GM12878 (cell line): ENCODE data around the gene CPVL. TPM values are rescaled to one million over a fixed set of nuclear protein-coding genes. Genes with fewer than 3 reads are reported as not detected.

ENCODE experiments used
- ATAC-seq: fragments of 200-7000 bp; cut with Tn5 transposase; 3 replicates; pipeline ENCODE4 v1.9.1; 2020; ENCODE audit warnings: mild to moderate bottlenecking, moderate library complexity
- BruUV-seq: library from RNA; stranded (reverse); fragments of 400-500 nt; replicated peaks from 2 replicates; lab custom pipeline; 2021; lab: Mats Ljungman, UMichigan
- CTCF ChIA-PET: fragments of 300-600 bp; sonication (Branson Sonifier 250); formaldehyde crosslinking; extraction: SDS; loops from one replicate; lab custom pipeline; 2021; ENCODE audit warnings: inconsistent platforms; lab: Yijun Ruan, JAX
- POLR2A ChIA-PET: fragments of 350-600 bp; formaldehyde crosslinking; extraction: SDS; loops from one replicate; lab custom pipeline; 2021; ENCODE audit warnings: inconsistent platforms; lab: Charles Lee
- RAD21 ChIA-PET: fragments of 300-600 bp; sonication (Branson Sonifier 250); formaldehyde crosslinking; loops from one replicate; lab custom pipeline; 2023; ENCODE audit warnings: antibody characterized with exemption; ENCODE audit not compliant: unreplicated experiment; lab: Charles Lee
- SMC1A ChIA-PET: fragments of 300-600 bp; sonication (Branson Sonifier 250); formaldehyde crosslinking; loops from one replicate; lab custom pipeline; 2023; ENCODE audit not compliant: unreplicated experiment, uncharacterized antibody; lab: Charles Lee
- DNase-seq: peaks from one replicate; pipeline ENCODE4 v3.0.0-alpha.2; 2011; ENCODE audit warnings: low read depth, low spot score
- FAIRE-seq: peaks from 3 replicates; lab custom pipeline; 2011; peaks lifted over from hg19 to GRCh38; lab: Jason Lieb, UNC
- H2AFZ ChIP-seq: 2 replicates; pipeline ENCODE4 v1.6.0; 2011; ENCODE audit warnings: low read depth, low read length, control low read depth; ENCODE audit not compliant: control insufficient read depth
- H3K27ac ChIP-seq: 2 replicates; pipeline ENCODE4 v1.5.1; 2011; ENCODE audit warnings: control low read depth; ENCODE audit not compliant: control insufficient read depth, insufficient read depth
- H3K27me3 ChIP-seq, 2 experiments: replicated peaks in 1 of 2; 2 replicates each; pipeline versions ENCODE4 v1.6.0 to v1.6.1; 2011; ENCODE audit warnings: low read length in 1 of 2; ENCODE audit not compliant: control insufficient read depth in 2 of 2, insufficient read depth in 2 of 2
- H3K36me3 ChIP-seq, 2 experiments: 2 replicates each; pipeline ENCODE4 v1.5.1; 2011; ENCODE audit warnings: low read length in 1 of 2; ENCODE audit not compliant: control insufficient read depth in 2 of 2, insufficient read depth in 2 of 2
- H3K4me1 ChIP-seq: 2 replicates; pipeline ENCODE4 v1.6.1; 2011; ENCODE audit warnings: mild to moderate bottlenecking, low read length, moderate library complexity, mixed read lengths; ENCODE audit not compliant: control insufficient read depth, insufficient read depth
- H3K4me2 ChIP-seq: 2 replicates; pipeline ENCODE4 v1.6.0; 2011; ENCODE audit warnings: control low read depth; ENCODE audit not compliant: control insufficient read depth, insufficient read depth
- H3K4me3 ChIP-seq: fragments of 200-600 bp; sonication (generic); 2 replicates; pipeline ENCODE4 v1.5.1; 2016
- H3K79me2 ChIP-seq: 2 replicates; pipeline ENCODE4 v1.6.0; 2011; ENCODE audit warnings: low read length; ENCODE audit not compliant: control insufficient read depth, insufficient read depth
- H3K9ac ChIP-seq: 2 replicates; pipeline ENCODE4 v1.8.0; 2011; ENCODE audit warnings: low read length, control low read depth, mixed read lengths; ENCODE audit not compliant: control insufficient read depth, insufficient read depth
- H3K9me3 ChIP-seq: replicated peaks from 3 replicates; pipeline ENCODE4 v1.5.1; 2011; ENCODE audit warnings: mild to moderate bottlenecking, low read length; ENCODE audit not compliant: control insufficient read depth, insufficient read depth
- H4K20me1 ChIP-seq: 2 replicates; pipeline ENCODE4 v1.6.0; 2011; ENCODE audit not compliant: control insufficient read depth, insufficient read depth
- EED ChIP-seq: sonication (generic); IDR thresholded peaks from 2 replicates; pipeline ENCODE4 v1.6.1; 2016; ENCODE audit warnings: antibody characterized with exemption, low read depth
- EP300 ChIP-seq, 2 experiments: fragments of 150-350 bp in 1 of 2; IDR thresholded peaks; 2 replicates each; pipeline ENCODE4 v1.6.1; 2011 to 2012; ENCODE audit warnings: low read depth in 2 of 2, low read length in 2 of 2, borderline replicate concordance in 1 of 2, improper control_type of control experiment in 1 of 2, inconsistent platforms in 1 of 2; ENCODE audit not compliant: control insufficient read depth in 1 of 2
- IKZF2 ChIP-seq, 2 experiments: fragments of 450-650 bp; IDR thresholded peaks; 2 replicates each; pipeline ENCODE4 v1.6.1; 2017; ENCODE audit warnings: mild to moderate bottlenecking in 2 of 2, moderate library complexity in 2 of 2
- IRF3 ChIP-seq: fragments of 450-650 bp; IDR thresholded peaks from 2 replicates; pipeline ENCODE4 v1.6.1; 2014; ENCODE audit warnings: mild to moderate bottlenecking
- KAT2A ChIP-seq: conservative IDR thresholded peaks from 2 replicates; pipeline ENCODE4 v1.6.1; 2011; ENCODE audit warnings: low read depth, low read length; ENCODE audit not compliant: control insufficient read depth
- RFX5 ChIP-seq: IDR thresholded peaks from 2 replicates; pipeline ENCODE4 v1.6.1; 2011; ENCODE audit warnings: low read depth, low read length, improper control_type of control experiment
- SIX5 ChIP-seq: IDR thresholded peaks from 2 replicates; pipeline ENCODE4 v1.6.1; 2011; ENCODE audit warnings: mild to moderate bottlenecking, low read depth, low read length, moderate library complexity; ENCODE audit not compliant: severe bottlenecking
- SMC3 ChIP-seq: IDR thresholded peaks from 2 replicates; pipeline ENCODE4 v1.6.1; 2011; ENCODE audit warnings: low read length, improper control_type of control experiment, borderline replicate concordance
- TBL1XR1 ChIP-seq: IDR thresholded peaks from 2 replicates; pipeline ENCODE4 v1.6.1; 2012; ENCODE audit warnings: low read depth, low read length, improper control_type of control experiment
- ZBTB33 ChIP-seq: fragments of 450-650 bp; IDR thresholded peaks from 2 replicates; pipeline ENCODE4 v1.6.1; 2017; ENCODE audit warnings: mild to moderate bottlenecking
- WGBS: methylation state at CpG from one replicate; pipeline ENCODE4 v1.1.6; 2016; ENCODE audit warnings: low lambda C conversion rate; ENCODE audit not compliant: insufficient replicate concordance, insufficient coverage; ENCODE audit errors: missing lambda C conversion rate; 5-methylcytosine and 5-hydroxymethylcytosine counted together
- in situ Hi-C: fragments of 300-500 bp; cut with MboI; formaldehyde crosslinking; loops from 9 replicates; pipeline ENCODE4 v1.14.3; 2018; ENCODE audit warnings: mixed read lengths
- intact Hi-C: fragments of 100-400 bp; cut with micrococcal nuclease; formaldehyde crosslinking; loops from one replicate; pipeline ENCODE4 v1.14.2; 2022; ENCODE audit not compliant: unreplicated experiment
- polyA plus RNA-seq, 11 experiments: library from polyadenylated mRNA; depleted of rRNA in 4 of 11; unstranded in 6 of 11; stranded (reverse) in 5 of 11; fragments of >200 nt; fragmentation: Nextera tagmentation in 4 of 11; fragmentation: Illumina TruSeq in 1 of 11; extraction: Ambion mirVana in 4 of 11; extraction: Trizol in 1 of 11; gene quantifications; 1 replicate in 1 of 11; 2 replicates in 10 of 11; pipeline versions ENCODE4 v1.2.1 to v1.2.3, GENCODE V29; 2011 to 2016; ENCODE audit warnings: inconsistent platforms in 2 of 11, missing spikeins in 2 of 11, low read depth in 1 of 11
- total RNA-seq, 4 experiments: library from RNA; depleted of rRNA in 3 of 4; stranded (reverse); fragments of >200 nt in 3 of 4; fragmentation: Illumina TruSeq in 1 of 4; extraction: Trizol in 1 of 4; gene quantifications; 2 replicates each; pipeline versions ENCODE4 v1.2.1 to v1.2.3, GENCODE V29; 2013 to 2021
- TF ChIP-seq, protein P1 (sequence below): fragments of 450-650 bp; IDR thresholded peaks from 2 replicates; pipeline ENCODE4 v1.6.1; 2018; ENCODE audit warnings: mild to moderate bottlenecking, low read depth, moderate library complexity; ENCODE audit not compliant: partially characterized antibody

Gene CPVL
- total and polyA plus RNA-seq, 10 of the 15 experiments (the other 5 are each of a cell fraction or from before 2014, with no cell fraction given) = 0.59 TPM; not detected in 9

DNA sequence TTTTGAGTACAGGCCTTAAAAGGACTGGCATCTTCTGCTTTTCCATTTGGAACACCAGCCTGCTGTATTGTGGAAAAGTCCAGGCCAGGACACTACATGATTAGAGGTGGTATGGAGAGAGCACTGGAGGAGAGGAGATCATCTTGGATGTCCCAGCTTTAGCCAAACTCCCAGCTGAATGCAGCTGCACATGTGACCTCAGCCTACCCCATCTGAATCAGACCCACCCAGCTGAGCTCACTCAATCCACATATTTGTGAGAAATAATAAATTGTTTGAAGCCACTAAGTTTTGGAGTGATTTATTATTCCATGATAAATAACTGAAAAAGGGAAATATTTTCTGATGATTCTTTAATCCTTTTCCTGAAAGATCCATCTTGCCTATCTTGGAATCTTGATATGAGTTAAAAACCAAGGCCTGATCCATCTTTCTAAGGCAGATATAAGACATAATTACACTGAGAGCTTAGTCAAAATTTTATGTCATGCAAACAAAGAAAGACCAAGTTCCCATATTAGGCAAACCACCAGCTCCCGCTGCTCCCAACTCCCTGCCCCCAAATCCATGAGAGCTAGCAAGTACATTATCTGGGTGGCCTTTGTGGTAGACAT is 133.1 kb downstream of the CPVL start:
- no peak overlapping the region for H3K4me2 ChIP-seq
- FAIRE-seq = no peak
- BruUV-seq = no TSS peak
- H3K9ac ChIP-seq = no peak overlapping the region
- H3K79me2 ChIP-seq = no peaks in the 10 kb centered on the region
- intact Hi-C loops = no loop called here
- H2AFZ ChIP-seq = no peak overlapping the region
- ATAC-seq = no peak
- H4K20me1 ChIP-seq = no peaks in the 10 kb centered on the region
- no peak overlapping the region for H3K4me3 ChIP-seq
- no peak for DNase-seq
- H3K9me3 ChIP-seq = no peaks in the 10 kb centered on the region
- H3K27me3 ChIP-seq = no peaks in the 10 kb centered on the region; a peak in 1 of 4 replicates
- in situ Hi-C loops = no loop called here
- WGBS = 0% methylated on average over 1 of the region's 1 CpG
- ChIA-PET RAD21 (no interaction called here), POLR2A (no interaction called here), CTCF (interaction anchor here (1.1 kb wide), 1 partner anchor 86 kb away, joined by 3 read pairs; no protein-coding TSS in a partner anchor), SMC1A (interaction anchor here (0.7 kb wide), 1 partner anchor 81 kb away, joined by 3 read pairs; no protein-coding TSS in a partner anchor)
- no peaks in the 10 kb centered on the region for H3K4me1 ChIP-seq
- no peaks in the 10 kb centered on the region for H3K36me3 ChIP-seq
- H3K27ac ChIP-seq = no peak overlapping the region
- TF ChIP-seq IKZF2 (IDR thresholded peaks at IDR 0.05) = no peak
- no peak for TF ChIP-seq KAT2A
- TF ChIP-seq SMC3 = no peak

DNA sequence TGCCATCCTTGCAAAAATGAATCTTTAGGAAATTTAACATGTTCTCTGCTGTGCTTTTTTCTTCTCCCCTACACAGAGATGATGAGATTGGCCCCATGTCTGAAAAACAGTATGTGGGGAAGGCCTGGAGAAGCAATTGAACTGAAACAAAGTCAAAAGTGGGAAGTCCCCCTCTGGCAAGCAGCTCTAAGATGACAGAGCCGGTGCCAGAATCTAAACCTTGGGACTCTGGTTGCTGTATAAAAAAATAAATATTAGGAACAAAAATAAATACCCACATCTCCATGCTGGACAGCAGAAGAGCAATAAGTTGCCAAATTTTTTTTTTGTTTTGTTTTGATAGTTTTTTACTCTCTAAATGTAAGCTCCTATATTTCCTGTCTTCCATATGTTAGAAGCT is 136.4 kb downstream of the CPVL start:
- BruUV-seq = no TSS peak
- 52% methylated on average over 1 of the region's 1 CpG for whole genome bisulfite sequencing
- CTCF ChIA-PET = no interaction called here
- TF ChIP-seq EED (no peak), TBL1XR1 (no peak), SIX5 (no peak), IRF3 (no peak), EP300 (IDR thresholded peaks at IDR 0.05; ENCODE audit: borderline replicate concordance in 1 of 2, control insufficient read depth in 1 of 2, low read depth in 2 of 2, low read length in 2 of 2) (no peak), RFX5 (no peak), ZBTB33 (no peak)
- TF ChIP-seq, protein P1, sequence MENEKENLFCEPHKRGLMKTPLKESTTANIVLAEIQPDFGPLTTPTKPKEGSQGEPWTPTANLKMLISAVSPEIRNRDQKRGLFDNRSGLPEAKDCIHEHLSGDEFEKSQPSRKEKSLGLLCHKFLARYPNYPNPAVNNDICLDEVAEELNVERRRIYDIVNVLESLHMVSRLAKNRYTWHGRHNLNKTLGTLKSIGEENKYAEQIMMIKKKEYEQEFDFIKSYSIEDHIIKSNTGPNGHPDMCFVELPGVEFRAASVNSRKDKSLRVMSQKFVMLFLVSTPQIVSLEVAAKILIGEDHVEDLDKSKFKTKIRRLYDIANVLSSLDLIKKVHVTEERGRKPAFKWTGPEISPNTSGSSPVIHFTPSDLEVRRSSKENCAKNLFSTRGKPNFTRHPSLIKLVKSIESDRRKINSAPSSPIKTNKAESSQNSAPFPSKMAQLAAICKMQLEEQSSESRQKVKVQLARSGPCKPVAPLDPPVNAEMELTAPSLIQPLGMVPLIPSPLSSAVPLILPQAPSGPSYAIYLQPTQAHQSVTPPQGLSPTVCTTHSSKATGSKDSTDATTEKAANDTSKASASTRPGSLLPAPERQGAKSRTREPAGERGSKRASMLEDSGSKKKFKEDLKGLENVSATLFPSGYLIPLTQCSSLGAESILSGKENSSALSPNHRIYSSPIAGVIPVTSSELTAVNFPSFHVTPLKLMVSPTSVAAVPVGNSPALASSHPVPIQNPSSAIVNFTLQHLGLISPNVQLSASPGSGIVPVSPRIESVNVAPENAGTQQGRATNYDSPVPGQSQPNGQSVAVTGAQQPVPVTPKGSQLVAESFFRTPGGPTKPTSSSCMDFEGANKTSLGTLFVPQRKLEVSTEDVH = no peak

More for the DNA sequence above, 136.4 kb downstream of the CPVL start:
- H3K36me3 ChIP-seq = no peaks in the 10 kb centered on the region
- no peaks in the 10 kb centered on the region for H3K4me1 ChIP-seq
- H3K79me2 ChIP-seq = no peaks in the 10 kb centered on the region
- SMC1A ChIA-PET = no interaction called here
- in situ Hi-C loops = no loop called here
- DNase-seq (no peak), FAIRE-seq (no peak), ATAC-seq (no peak)
- H3K27ac ChIP-seq = no peak overlapping the region
- no peaks in the 10 kb centered on the region; a peak in 1 of 4 replicates for H3K27me3 ChIP-seq
- no peaks in the 10 kb centered on the region for H3K9me3 ChIP-seq
- H3K9ac ChIP-seq = no peak overlapping the region
- RAD21 ChIA-PET = no interaction called here
- no peak overlapping the region for H3K4me3 ChIP-seq
- H2AFZ ChIP-seq = no peak overlapping the region
- POLR2A ChIA-PET = no interaction called here
- no peak overlapping the region for H3K4me2 ChIP-seq
- no peaks in the 10 kb centered on the region for H4K20me1 ChIP-seq
- intact Hi-C loops = no loop called here
